B cell (primary cell): ENCODE measurements around the gene ROPN1. TPM values are rescaled to one million over a fixed set of nuclear protein-coding genes. Genes with fewer than 3 reads are reported as not detected.

Source experiments
- ATAC-seq: fragments of 200-7000 bp; cut with Tn5 transposase; one replicate; pipeline ENCODE4 v1.10.0; 2021; ENCODE audit warnings: low read depth, mild to moderate bottlenecking, moderate number of reproducible peaks, moderate library complexity
- CTCF ChIA-PET: fragments of 350-600 bp; sonication (Branson Sonifier 250); formaldehyde crosslinking; loops from one replicate; lab custom pipeline; 2021; ENCODE audit warnings: antibody characterized with exemption, inconsistent platforms; lab: Charles Lee
- POLR2A ChIA-PET: fragments of 350-600 bp; sonication (Branson Sonifier 250); formaldehyde crosslinking; loops from one replicate; lab custom pipeline; 2021; ENCODE audit warnings: antibody characterized with exemption; lab: Charles Lee
- DNase-seq: peaks from one replicate; pipeline ENCODE4 v3.0.0; 2013
- H2AFZ ChIP-seq: 2 replicates; pipeline ENCODE4 v1.6.1; 2012; ENCODE audit warnings: mild to moderate bottlenecking, low read depth, low read length; ENCODE audit not compliant: insufficient read depth, poor library complexity, severe bottlenecking
- H3K27ac ChIP-seq, 2 donors: 1 replicate in 1 of 2; 2 replicates in 1 of 2; pipeline ENCODE4 v1.5.1; 2012 to 2013; ENCODE audit warnings: low read length in 2 of 2, mild to moderate bottlenecking in 2 of 2, moderate library complexity in 1 of 2
- H3K27me3 ChIP-seq, 4 experiments: fragments of 200-600 bp in 1 of 4; sonication (generic) in 1 of 4; replicated peaks in 1 of 4; 1 replicate in 2 of 4; 2 replicates in 2 of 4; pipeline versions ENCODE4 v1.6.1 to v1.7.0; 2013 to 2016; ENCODE audit warnings: low read length in 3 of 4, mild to moderate bottlenecking in 2 of 4, mixed read lengths in 1 of 4, moderate library complexity in 1 of 4; ENCODE audit not compliant: insufficient read depth in 4 of 4, control insufficient read depth in 3 of 4; ENCODE audit errors: control extremely low read depth in 1 of 4
- H3K36me3 ChIP-seq, 2 experiments: replicated peaks in 1 of 2; 1 replicate in 1 of 2; 2 replicates in 1 of 2; pipeline versions ENCODE4 v1.6.1 to v1.7.1; 2013; ENCODE audit warnings: low read length in 1 of 2; ENCODE audit not compliant: insufficient read depth in 2 of 2, control insufficient read depth in 1 of 2; ENCODE audit errors: control extremely low read depth in 1 of 2, extremely low read depth in 1 of 2
- H3K4me1 ChIP-seq, 2 donors: fragments of 200-600 bp in 1 of 2; sonication (generic) in 1 of 2; 1 replicate in 1 of 2; 2 replicates in 1 of 2; pipeline versions ENCODE4 v1.5.1 to v1.6.1; 2013 to 2017; ENCODE audit warnings: low read length in 2 of 2; ENCODE audit not compliant: control insufficient read depth in 2 of 2, insufficient read depth in 2 of 2
- H3K4me2 ChIP-seq: replicated peaks from 2 replicates; pipeline ENCODE3; 2012; ENCODE audit warnings: mild to moderate bottlenecking, low read depth, low read length; ENCODE audit not compliant: poor library complexity, severe bottlenecking
- H3K4me3 ChIP-seq, 5 experiments: fragments of 200-600 bp in 1 of 5; sonication (generic) in 1 of 5; 1 replicate in 3 of 5; 2 replicates in 2 of 5; pipeline versions ENCODE4 v1.5.1 to v1.7.0; 2011 to 2016; ENCODE audit warnings: low read length in 4 of 5, mild to moderate bottlenecking in 4 of 5, low read depth in 2 of 5, control low read depth in 1 of 5, moderate library complexity in 1 of 5; ENCODE audit not compliant: insufficient read depth in 1 of 5; ENCODE audit errors: control extremely low read depth in 1 of 5, extremely low read depth in 1 of 5
- H3K79me2 ChIP-seq: fragments of 200-600 bp; sonication (generic); one replicate; pipeline ENCODE4 v1.6.0; 2016; ENCODE audit warnings: low read length; ENCODE audit not compliant: control insufficient read depth, insufficient read depth
- H3K9ac ChIP-seq: fragments of 200-600 bp; sonication (generic); 2 replicates; pipeline ENCODE4 v1.6.1; 2017; ENCODE audit warnings: mild to moderate bottlenecking, low read length, moderate library complexity
- H3K9me3 ChIP-seq, 3 donors: one replicate each; pipeline versions ENCODE4 v1.6.1 to v1.7.1; 2013; ENCODE audit warnings: low read length in 2 of 3; ENCODE audit not compliant: control insufficient read depth in 2 of 3, insufficient read depth in 1 of 3; ENCODE audit errors: control extremely low read depth in 1 of 3
- H4K20me1 ChIP-seq: 2 replicates; pipeline ENCODE4 v1.6.0; 2012; ENCODE audit warnings: mild to moderate bottlenecking, low read length; ENCODE audit not compliant: insufficient read depth, control insufficient read depth, poor library complexity, severe bottlenecking
- H3K27ac Mint-ChIP-seq: one replicate; pipeline ENCODE4 v1.8.0; 2021; ENCODE audit warnings: mixed read lengths
- H3K27me3 Mint-ChIP-seq: one replicate; pipeline ENCODE4 v1.8.0; 2021; ENCODE audit warnings: mixed read lengths
- H3K4me1 Mint-ChIP-seq: one replicate; pipeline ENCODE4 v1.8.0; 2021; ENCODE audit warnings: mixed read lengths
- H3K4me3 Mint-ChIP-seq: one replicate; pipeline ENCODE4 v1.8.0; 2021; ENCODE audit warnings: mixed read lengths
- H3K9me3 Mint-ChIP-seq: one replicate; pipeline ENCODE4 v1.8.0; 2022; ENCODE audit warnings: mixed read lengths; ENCODE audit not compliant: insufficient read depth
- EZH2 ChIP-seq: IDR thresholded peaks from 2 replicates; pipeline ENCODE4 v1.6.1; 2012; ENCODE audit warnings: borderline replicate concordance, low read depth, mild to moderate bottlenecking, moderate library complexity, low read length; ENCODE audit not compliant: insufficient read depth, poor library complexity, severe bottlenecking
- WGBS: methylation state at CpG from one replicate; pipeline ENCODE4 v1.1.5; 2013; ENCODE audit warnings: missing lambda C conversion rate; ENCODE audit not compliant: insufficient coverage; 5-methylcytosine and 5-hydroxymethylcytosine counted together
- intact Hi-C: fragments of 100-400 bp; cut with micrococcal nuclease; formaldehyde crosslinking; loops from one replicate; pipeline ENCODE4 v1.10.0; 2022
- polyA plus RNA-seq: library from polyadenylated mRNA; depleted of rRNA; stranded (reverse); fragments of >200 nt; gene quantifications from 2 replicates; pipeline ENCODE4 v1.2.3, GENCODE V29; 2012
- total RNA-seq, 2 donors: library from RNA; stranded (reverse); fragments of 120-200 nt in 1 of 2; gene quantifications; 1 replicate in 1 of 2; 2 replicates in 1 of 2; pipeline versions ENCODE4 v1.2.3 to v1.2.4, GENCODE V29; 2013 to 2022
- TF ChIP-seq, protein P1 (sequence below): fragments of 200-600 bp; IDR thresholded peaks from one replicate; pipeline ENCODE4 v1.8.0; 2022; ENCODE audit warnings: antibody characterized with exemption, mild to moderate bottlenecking

The ROPN1 gene
- total and polyA plus RNA-seq, 2 donors (not counting 1 experiment from before 2014, with no cell fraction given): not detected

DNA sequence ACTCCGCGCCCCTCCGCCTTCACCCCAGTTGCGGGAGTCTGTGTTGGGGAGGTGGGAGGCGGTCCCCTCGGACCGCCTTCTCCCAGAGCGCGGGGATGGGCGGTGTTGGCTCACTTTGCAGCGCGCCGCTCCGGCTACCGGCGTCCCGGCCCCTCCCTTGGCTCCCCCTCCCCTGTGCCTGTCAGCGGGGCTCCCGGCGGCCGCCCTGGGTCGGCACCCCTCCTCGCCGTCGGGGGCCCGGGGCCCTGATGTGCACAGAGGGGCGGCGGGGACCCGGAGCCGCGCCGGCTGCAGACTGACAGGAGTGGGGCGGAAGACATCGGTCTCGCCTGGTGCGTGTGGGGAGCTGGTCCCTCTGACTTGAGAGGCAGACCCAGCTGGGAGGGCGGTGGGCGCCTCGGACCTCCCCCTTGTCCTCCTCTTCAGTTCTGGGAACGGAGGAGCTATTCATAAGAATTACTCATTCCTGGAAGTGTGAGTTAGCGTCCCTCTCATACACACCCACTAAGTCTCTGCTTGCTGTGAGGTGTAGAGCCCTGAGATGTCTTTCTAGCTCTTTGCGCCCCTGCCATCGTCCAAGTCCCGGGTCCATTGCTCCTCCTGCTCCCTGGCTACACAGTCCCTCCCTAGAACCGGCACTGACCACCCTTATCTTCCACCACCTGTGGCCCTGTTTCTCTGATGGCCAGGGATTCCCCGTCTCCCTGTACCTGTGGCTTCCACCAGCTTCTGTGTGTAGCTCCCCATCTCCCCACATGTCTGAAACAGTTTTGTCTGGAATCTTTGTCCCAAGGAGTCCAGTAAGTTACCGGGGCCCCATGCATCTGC, 42.3 kb upstream of the ROPN1 start:
- H3K27me3 Mint-ChIP-seq: peaks cover 37% of the 10 kb centered on the region
- Histone ChIP-seq H3K79me2 (no peaks in the 10 kb centered on the region), H3K27ac (no peak overlapping the region), H3K9ac (peak overlapping the region; percentile 52), H3K36me3 (no peaks in the 10 kb centered on the region), H3K9me3 (peaks cover 0 to 3% (median 3%) of the 10 kb centered on the region in 3 donors), H3K27me3 (peaks cover 0 to 62% (median 40%) of the 10 kb centered on the region in 4 experiments), H3K4me1 (peaks cover 8 to 13% of the 10 kb centered on the region in 2 donors), H3K4me3 (peak overlapping the region in 4 of 5 experiments; percentile 11 to 57 (median 44)), H2AFZ (peak overlapping the region; percentile 75), H3K4me2 (peak overlapping the region; percentile 92), H4K20me1 (no peaks in the 10 kb centered on the region)
- peak overlapping the region; percentile 79 for H3K4me3 Mint-ChIP-seq
- H3K9me3 Mint-ChIP-seq: peaks cover 4% of the 10 kb centered on the region
- TF ChIP-seq, protein P1, sequence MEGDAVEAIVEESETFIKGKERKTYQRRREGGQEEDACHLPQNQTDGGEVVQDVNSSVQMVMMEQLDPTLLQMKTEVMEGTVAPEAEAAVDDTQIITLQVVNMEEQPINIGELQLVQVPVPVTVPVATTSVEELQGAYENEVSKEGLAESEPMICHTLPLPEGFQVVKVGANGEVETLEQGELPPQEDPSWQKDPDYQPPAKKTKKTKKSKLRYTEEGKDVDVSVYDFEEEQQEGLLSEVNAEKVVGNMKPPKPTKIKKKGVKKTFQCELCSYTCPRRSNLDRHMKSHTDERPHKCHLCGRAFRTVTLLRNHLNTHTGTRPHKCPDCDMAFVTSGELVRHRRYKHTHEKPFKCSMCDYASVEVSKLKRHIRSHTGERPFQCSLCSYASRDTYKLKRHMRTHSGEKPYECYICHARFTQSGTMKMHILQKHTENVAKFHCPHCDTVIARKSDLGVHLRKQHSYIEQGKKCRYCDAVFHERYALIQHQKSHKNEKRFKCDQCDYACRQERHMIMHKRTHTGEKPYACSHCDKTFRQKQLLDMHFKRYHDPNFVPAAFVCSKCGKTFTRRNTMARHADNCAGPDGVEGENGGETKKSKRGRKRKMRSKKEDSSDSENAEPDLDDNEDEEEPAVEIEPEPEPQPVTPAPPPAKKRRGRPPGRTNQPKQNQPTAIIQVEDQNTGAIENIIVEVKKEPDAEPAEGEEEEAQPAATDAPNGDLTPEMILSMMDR: no peak
- no peak for TF ChIP-seq EZH2
- DNase-seq (peak; percentile 22), ATAC-seq (no peak)
- intact Hi-C loops: no loop called here
- ChIA-PET POLR2A (no interaction called here), CTCF (interaction anchor here (0.8 kb wide), 1 partner anchor 21 kb away, joined by 3 read pairs; no protein-coding TSS in a partner anchor)
- H3K4me1 Mint-ChIP-seq: peaks cover 15% of the 10 kb centered on the region
- H3K27ac Mint-ChIP-seq: no peak overlapping the region
- WGBS: 11% methylated on average over 42 of the region's 47 CpGs
